Measurements from ENCODE around the gene GNG7.
"Not testable (repeated sequence)": the region's sequence is repeated elsewhere in the genome, so short reads cannot be mapped to it uniquely, and the experiment has no call there.

GNG7 gene

GRCh38 chr19:2469102-2469914 is 233.2 kb downstream of the GNG7 start:
- no peak overlapping the region for H3K27ac ChIP-seq (ENCODE audit: low read depth, low read length)

GRCh38 chr19:2468596-2468995 is 233.9 kb downstream of the GNG7 start:
- H3K27ac ChIP-seq (ENCODE audit: low read depth, low read length): no peak overlapping the region
- H3K4me1 ChIP-seq (ENCODE audit: control insufficient read depth, low read length): peaks cover 18% of the 10 kb centered on the region
- no peaks in the 10 kb centered on the region for H3K36me3 ChIP-seq (ENCODE audit: control insufficient read depth, low read length)
- H3K9me3 ChIP-seq (ENCODE audit: control insufficient read depth, insufficient read depth, low read length): no peaks in the 10 kb centered on the region
- H4K20me1 ChIP-seq (ENCODE audit: control insufficient read depth, insufficient read depth, low read depth, low read length): no peaks in the 10 kb centered on the region
- TF ChIP-seq EZH2phosphoT487 (IDR thresholded peaks at IDR 0.05; ENCODE audit: borderline replicate concordance, low read length) (no peak), CTCF (IDR thresholded peaks at IDR 0.05; ENCODE audit: low read depth, low read length, poor library complexity, severe bottlenecking) (no peak)
- no peaks in the 10 kb centered on the region for H3K9me2 ChIP-seq (replicated peaks; ENCODE audit: control insufficient read depth, low read length)
- H3K4me2 ChIP-seq (ENCODE audit: low read length): no peak overlapping the region
- H3K79me2 ChIP-seq (ENCODE audit: control insufficient read depth, low read length): no peaks in the 10 kb centered on the region
- H3K27me3 ChIP-seq (ENCODE audit: control insufficient read depth, low read length): no peaks in the 10 kb centered on the region
- no peaks in the 10 kb centered on the region; the same call in 1 of the 2 replicates for H3F3A ChIP-seq (ENCODE audit: control insufficient read depth, insufficient read depth)
- no peak overlapping the region for H3K4me3 ChIP-seq (ENCODE audit: low read length)

More at GRCh38 chr19:2469102-2469914, 233.2 kb downstream of the GNG7 start:
- Histone ChIP-seq H3K4me3 (ENCODE audit: low read length) (0 out of 2 replicates have a peak overlapping the region, but pooled peaks have one; percentile 3), H3K4me1 (ENCODE audit: control insufficient read depth, low read length) (peaks cover 22% of the 10 kb centered on the region), H3K4me2 (ENCODE audit: low read length) (peak overlapping the region; percentile 32; the same call in 1 of the 2 replicates), H4K20me1 (ENCODE audit: control insufficient read depth, insufficient read depth, low read depth, low read length) (no peaks in the 10 kb centered on the region), H3K9me3 (ENCODE audit: control insufficient read depth, insufficient read depth, low read length) (no peaks in the 10 kb centered on the region), H3K36me3 (ENCODE audit: control insufficient read depth, low read length) (no peaks in the 10 kb centered on the region), H3F3A (ENCODE audit: control insufficient read depth, insufficient read depth) (no peaks in the 10 kb centered on the region; the same call in 1 of the 2 replicates), H3K27me3 (ENCODE audit: control insufficient read depth, low read length) (no peaks in the 10 kb centered on the region), H3K79me2 (ENCODE audit: control insufficient read depth, low read length) (no peaks in the 10 kb centered on the region), H3K9me2 (replicated peaks; ENCODE audit: control insufficient read depth, low read length) (no peaks in the 10 kb centered on the region)
- TF ChIP-seq CTCF (IDR thresholded peaks at IDR 0.05; ENCODE audit: low read depth, low read length, poor library complexity, severe bottlenecking) (no peak), EZH2phosphoT487 (IDR thresholded peaks at IDR 0.05; ENCODE audit: borderline replicate concordance, low read length) (no peak)

GRCh38 chr19:2464389-2464788 is 238.1 kb downstream of the GNG7 start:
- Histone ChIP-seq H3K4me1 (ENCODE audit: control insufficient read depth, low read length) (peaks cover 29% of the 10 kb centered on the region), H3F3A (ENCODE audit: control insufficient read depth, insufficient read depth) (no peaks in the 10 kb centered on the region; the same call in 1 of the 2 replicates), H4K20me1 (ENCODE audit: control insufficient read depth, insufficient read depth, low read depth, low read length) (no peaks in the 10 kb centered on the region), H3K9me2 (replicated peaks; ENCODE audit: control insufficient read depth, low read length) (no peaks in the 10 kb centered on the region), H3K36me3 (ENCODE audit: control insufficient read depth, low read length) (no peaks in the 10 kb centered on the region), H3K79me2 (ENCODE audit: control insufficient read depth, low read length) (no peaks in the 10 kb centered on the region), H3K9me3 (ENCODE audit: control insufficient read depth, insufficient read depth, low read length) (no peaks in the 10 kb centered on the region), H3K4me3 (ENCODE audit: low read length) (no peak overlapping the region), H3K27ac (ENCODE audit: low read depth, low read length) (no peak overlapping the region), H3K27me3 (ENCODE audit: control insufficient read depth, low read length) (peaks cover 8% of the 10 kb centered on the region), H3K4me2 (ENCODE audit: low read length) (no peak overlapping the region)
- no peak for TF ChIP-seq CTCF (IDR thresholded peaks at IDR 0.05; ENCODE audit: low read depth, low read length, poor library complexity, severe bottlenecking)
- TF ChIP-seq EZH2phosphoT487 (IDR thresholded peaks at IDR 0.05; ENCODE audit: borderline replicate concordance, low read length): no peak

GRCh38 chr19:2463694-2464093 is 238.8 kb downstream of the GNG7 start:
- H3F3A ChIP-seq (ENCODE audit: control insufficient read depth, insufficient read depth); H3K9me2 ChIP-seq (replicated peaks; ENCODE audit: control insufficient read depth, low read length); H3K4me2 ChIP-seq (ENCODE audit: low read length); H3K36me3 ChIP-seq (ENCODE audit: control insufficient read depth, low read length); H3K27me3 ChIP-seq (ENCODE audit: control insufficient read depth, low read length); H3K79me2 ChIP-seq (ENCODE audit: control insufficient read depth, low read length); H3K27ac ChIP-seq (ENCODE audit: low read depth, low read length); H3K9me3 ChIP-seq (ENCODE audit: control insufficient read depth, insufficient read depth, low read length); H4K20me1 ChIP-seq (ENCODE audit: control insufficient read depth, insufficient read depth, low read depth, low read length); H3K4me3 ChIP-seq (ENCODE audit: low read length): not testable (repeated sequence)
- peaks cover 23% of the 10 kb centered on the region for H3K4me1 ChIP-seq (ENCODE audit: control insufficient read depth, low read length)

Data from DOHH2 (cell line).